NCI-H524 treated with DMSO at 0.1 percent for 48 hours (cell line): Measurements from ENCODE around the gene TCF4.
A peak's percentile ranks its signal among the peaks of the same experiment; 100 is the strongest.

Experiments used
- DNase-seq: peaks from one replicate; lab custom pipeline; 2025; lab: John Stamatoyannopoulos, UW

The TCF4 gene

GRCh38 chr18:55320424-55321264 lies 267.3 kb downstream of the TCF4 start:
- no peak for DNase-seq

- DNase-seq = no peak
Measured at GRCh38 chr18:55319459-55320193, 268.4 kb downstream of the TCF4 start.

GRCh38 chr18:55318951-55319441 lies 269.0 kb downstream of the TCF4 start:
- DNase-seq = no peak

DNA sequence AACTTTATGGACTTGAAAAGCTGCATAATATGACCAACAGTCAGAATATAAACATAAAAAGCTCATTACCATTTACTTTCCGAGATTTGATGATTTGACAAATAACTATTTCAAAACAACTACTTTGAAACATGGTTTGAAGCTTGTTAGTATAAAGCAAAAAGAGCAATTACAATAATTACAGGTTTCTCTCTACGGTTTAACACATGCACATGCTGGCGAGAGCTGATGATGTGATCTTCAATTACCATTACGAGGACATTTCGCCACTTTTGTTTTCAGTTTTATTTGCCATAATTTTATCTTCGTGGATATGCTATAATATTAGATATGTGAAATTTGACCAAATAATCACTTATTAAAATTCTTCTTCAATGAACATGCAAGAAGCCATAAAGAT lies 270.1 kb downstream of the TCF4 start:
- DNase-seq = no peak

DNA sequence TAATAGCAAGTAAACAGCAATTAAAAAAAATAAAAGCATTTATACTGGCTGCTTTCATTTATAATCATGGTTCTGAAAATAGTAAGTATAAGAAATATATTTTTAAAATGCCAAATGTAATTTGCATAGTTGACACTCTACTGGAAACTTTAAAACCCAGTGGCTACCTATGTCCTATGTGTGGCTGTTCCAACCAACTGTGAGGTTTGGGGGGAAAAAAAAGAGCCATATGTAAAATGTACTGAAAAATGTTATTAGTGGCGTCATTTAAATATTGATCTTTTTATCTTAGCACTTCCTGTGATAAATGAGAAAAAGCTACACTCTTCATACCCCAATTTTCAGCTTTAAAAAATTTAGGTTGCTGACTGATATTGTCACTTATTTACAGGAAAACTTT lies 270.7 kb downstream of the TCF4 start:
- DNase-seq = no peak

DNA sequence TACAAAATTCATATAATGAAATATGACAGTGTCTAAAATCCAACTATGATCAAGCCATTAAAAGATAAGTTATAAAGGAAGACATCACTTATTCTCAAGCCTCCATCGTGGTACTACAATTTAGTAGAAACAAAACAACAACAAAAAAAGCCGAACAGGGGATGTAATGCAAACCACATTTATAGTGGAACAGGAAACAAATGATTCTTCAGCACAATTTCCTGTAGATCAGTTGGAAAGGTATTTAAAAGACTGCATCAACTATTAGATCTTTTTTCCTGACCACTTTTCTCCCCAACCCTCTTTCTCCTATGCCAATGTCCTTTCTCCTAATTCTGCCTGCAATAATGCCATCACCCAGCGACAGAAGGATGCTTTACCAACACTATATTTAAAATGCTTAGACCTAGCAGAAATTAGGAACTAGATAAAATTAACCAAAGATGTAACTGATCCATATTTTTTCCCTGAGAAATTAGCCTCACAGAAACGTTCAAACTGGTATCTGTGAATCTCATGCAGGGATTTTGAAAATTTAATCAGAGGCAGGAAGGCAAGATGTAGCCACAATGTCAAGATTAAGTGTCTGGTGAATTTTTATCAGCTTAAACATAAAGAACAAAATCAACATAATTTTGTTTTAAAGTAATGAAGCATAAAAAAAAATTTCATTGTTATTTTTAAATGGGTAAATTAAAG lies 271.4 kb downstream of the TCF4 start:
- no peak for DNase-seq

GRCh38 chr18:55314615-55315237 lies 273.3 kb downstream of the TCF4 start:
- DNase-seq = no peak

GRCh38 chr18:55314031-55314430 lies 274.0 kb downstream of the TCF4 start:
- DNase-seq = no peak

DNA sequence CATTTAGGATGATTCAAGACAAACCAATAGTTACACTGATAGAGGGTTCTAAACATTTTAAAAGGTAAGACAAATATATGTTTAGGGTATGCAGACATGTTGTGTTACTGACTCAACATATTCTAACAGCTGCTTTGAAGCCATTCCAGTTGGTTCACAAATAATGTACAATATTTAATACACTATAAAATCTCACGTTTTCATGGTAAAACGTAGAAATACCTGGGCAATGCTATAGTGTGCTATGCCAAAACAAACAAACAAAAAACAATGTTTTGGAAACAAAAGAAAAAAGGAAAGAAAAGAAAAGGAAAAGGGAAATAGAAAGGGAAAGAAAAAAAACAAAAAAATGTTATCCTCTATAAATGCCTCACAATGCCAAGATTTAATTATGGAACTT lies 277.1 kb downstream of the TCF4 start:
- DNase-seq = no peak

GRCh38 chr18:55310044-55310676 lies 277.8 kb downstream of the TCF4 start:
- DNase-seq = no peak

GRCh38 chr18:55309249-55309648 lies 278.7 kb downstream of the TCF4 start:
- no peak for DNase-seq

DNA sequence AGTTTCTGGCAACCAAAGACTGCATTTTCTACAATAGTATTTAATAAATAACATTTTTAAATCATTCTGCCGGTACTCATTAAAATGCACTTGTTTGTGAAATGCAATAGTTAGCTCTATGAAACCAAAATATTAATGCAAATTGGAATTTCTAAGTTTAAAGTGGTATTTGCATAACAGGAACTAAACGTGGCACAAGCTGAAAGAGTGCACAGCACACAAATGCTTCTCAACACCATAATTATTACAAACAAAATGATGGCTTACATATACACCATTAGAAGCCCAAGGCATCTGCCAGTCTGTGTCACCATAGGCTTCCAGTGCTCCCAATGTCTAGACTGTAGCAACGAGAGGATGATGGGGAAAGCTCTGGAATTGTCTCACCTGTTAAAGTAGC lies 280.5 kb downstream of the TCF4 start:
- DNase-seq = no peak

DNA sequence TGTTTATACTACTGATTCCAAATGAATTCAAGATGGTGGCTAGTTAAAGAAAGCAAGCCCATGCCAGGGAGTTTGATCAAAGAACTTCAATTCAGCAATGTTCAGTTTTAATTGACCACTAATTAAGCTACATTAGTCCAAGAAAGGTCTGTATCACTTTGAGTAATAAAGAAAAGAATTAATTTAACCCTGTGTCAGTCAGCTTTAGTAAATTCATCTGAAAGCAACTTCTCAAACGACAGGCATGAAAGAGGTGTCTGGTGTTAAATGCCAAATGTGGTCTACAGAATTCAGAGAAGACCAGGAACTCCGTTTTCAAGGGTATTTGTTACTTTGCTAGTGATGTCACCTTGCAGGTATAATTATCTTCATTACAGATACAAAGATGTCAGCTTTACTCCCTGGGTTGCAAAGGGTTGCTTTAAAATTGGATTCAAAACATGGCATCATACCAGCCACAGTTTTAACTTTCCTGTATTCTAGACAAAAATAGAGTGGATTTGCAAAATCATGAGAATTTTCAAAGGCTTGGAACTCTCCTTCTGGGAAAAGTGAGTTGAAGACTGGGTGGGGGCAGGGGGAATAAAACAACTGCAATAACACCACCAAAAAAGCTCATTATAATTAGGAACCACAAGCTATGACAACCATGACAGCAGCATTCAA lies 281.5 kb downstream of the TCF4 start:
- DNase-seq = no peak

DNA sequence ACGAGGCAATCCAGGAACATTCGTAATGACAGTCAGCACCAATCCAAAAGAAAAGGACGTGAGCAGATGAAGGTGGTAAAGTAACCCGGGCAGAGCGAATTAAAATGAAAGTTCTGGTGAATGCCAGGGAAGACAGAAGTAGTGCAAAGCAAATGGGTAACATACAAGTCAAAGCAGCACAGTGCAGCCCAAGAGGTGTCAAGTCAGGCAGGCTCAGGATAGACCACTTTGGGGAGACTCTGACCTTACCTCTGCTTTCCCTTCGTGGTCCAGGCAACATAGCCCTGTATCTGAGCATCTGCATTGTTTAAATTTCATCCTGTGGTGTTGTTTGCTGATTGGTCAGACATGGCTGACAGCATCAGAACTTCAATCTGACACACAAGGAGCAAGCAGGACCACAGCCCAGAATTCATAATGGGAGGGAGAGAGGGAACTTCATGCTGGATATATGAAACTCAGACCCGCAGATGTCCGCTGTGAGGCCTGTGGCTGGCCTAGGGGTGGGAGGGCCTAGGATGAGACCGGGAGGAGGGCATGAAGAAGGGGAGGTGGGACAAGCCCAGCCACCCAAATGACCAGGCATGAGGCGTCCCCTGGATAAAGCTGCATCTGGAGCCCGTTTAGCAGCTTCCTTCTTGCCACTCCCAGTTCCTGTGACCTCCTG lies 285.7 kb downstream of the TCF4 start:
- no peak for DNase-seq

GRCh38 chr18:55301824-55302166 lies 286.2 kb downstream of the TCF4 start:
- no peak for DNase-seq

- DNase-seq = peak; percentile 64
Measured at GRCh38 chr18:55300936-55301531, 287.0 kb downstream of the TCF4 start.

- peak; percentile 52 for DNase-seq
Measured at GRCh38 chr18:55300421-55300935, 287.5 kb downstream of the TCF4 start.

- no peak for DNase-seq
Measured at GRCh38 chr18:55296778-55297177, 291.2 kb downstream of the TCF4 start.

GRCh38 chr18:55296115-55296514 lies 291.9 kb downstream of the TCF4 start:
- no peak for DNase-seq

- DNase-seq = no peak
Measured at GRCh38 chr18:55290898-55291297, 297.1 kb downstream of the TCF4 start.
